AG08396 (cell line): ENCODE data around the gene FAM193B.
A peak's percentile ranks its signal among the peaks of the same experiment; 100 is the strongest.
"Not testable (repeated sequence)": the region's sequence is repeated elsewhere in the genome, so short reads cannot be mapped to it uniquely, and the experiment has no call there.

ENCODE experiments used
- DNase-seq: peaks from one replicate; pipeline ENCODE4 v3.0.0; 2012; ENCODE audit warnings: low spot score, mixed read lengths

Gene FAM193B

DNA sequence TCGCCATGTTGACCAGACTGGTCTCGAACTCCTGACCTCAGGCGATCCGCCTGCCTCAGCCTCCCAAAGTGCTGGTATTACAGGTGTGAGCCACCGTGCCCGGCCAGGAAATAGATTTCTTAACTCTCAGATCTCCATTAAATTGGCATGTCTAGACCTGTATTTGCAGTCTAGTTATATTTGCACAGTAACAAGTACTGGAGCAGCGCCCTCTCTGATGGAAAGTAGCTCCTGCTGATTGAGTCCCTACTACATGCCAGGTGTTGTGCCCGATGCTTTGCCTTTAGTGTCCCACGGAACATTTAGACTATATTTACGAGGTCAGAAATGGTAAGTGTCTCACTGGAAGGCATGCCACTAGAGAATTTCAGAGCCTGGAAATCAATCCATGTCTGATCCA is 21.8 kb upstream of the FAM193B start:
- DNase-seq: no peak

DNA sequence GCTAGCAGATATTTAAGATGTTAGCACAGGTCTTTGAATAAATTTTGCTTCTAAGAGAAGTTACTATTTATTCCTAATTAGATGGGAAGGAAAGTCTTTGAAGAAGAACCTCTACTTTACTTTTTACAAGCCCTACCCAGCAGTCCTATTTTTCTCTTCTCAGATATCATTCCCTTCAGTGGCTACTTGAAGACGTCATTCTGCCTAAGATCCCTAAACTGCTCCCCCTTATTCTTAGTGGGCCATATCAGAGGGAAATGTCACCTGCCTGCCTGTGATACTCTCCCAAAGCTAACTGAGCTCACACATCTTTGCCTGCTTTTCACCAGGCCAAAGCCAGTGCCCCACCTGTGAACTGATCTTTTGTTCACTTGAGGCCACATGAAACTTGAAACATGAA is 21.1 kb upstream of the FAM193B start:
- DNase-seq: no peak

DNA sequence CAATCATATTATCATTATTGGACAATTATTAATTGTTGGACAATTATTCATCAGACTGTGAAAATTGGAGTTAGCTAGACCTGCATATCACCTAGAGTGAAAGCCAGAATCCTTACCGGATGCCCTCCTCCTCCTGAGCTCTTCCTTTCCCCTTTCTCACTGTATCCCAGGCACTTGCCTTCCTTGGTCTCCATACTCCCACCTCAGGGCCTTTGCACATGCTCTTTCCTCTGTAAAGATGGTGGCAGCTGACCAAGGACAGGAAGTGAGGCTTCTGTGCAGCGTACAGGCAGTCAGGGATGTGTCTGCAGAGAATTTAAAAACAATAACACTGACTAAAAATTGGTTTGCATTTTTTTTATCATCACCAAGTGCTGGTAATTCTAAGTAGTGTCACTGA is 15.5 kb upstream of the FAM193B start:
- no peak for DNase-seq

DNA sequence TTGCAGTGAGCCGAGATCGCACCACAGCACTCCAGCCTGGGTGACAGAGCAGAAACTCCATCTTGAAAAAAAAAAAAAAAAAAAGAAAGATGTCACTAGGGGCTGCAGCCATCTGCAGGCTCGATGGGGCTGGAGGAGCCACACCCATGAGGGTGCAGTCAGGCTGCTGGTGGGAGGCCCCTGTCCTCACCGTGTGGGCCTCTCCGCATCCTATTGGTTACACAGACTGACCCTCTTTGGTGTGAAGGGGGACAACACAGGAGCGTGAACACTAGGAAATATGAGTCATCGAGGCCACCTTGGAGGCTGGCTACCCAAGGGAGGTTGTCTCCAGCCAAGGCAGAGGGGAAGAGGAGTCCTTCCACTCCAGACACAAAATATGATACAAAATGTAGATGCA is 14.0 kb upstream of the FAM193B start:
- DNase-seq: no peak

DNA sequence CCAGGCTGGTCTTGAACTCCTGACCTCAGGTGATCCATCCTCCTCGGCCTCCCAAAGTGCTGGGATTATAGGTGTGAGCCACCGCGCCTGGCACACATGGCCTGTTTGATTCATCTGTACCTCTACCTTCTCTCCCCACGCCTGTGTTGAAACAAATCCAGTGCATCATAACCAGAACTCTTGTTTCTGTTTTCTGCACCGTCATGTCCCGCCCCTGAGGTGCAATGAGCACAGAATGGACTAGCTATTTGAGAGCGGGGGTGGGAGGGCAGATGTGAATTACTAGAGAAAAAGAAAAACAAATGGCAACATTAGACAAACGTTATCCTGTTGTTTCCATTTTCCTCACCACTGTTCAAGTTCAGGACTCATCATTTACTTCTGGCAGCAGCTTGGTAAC is 10.7 kb upstream of the FAM193B start:
- DNase-seq: no peak

DNA sequence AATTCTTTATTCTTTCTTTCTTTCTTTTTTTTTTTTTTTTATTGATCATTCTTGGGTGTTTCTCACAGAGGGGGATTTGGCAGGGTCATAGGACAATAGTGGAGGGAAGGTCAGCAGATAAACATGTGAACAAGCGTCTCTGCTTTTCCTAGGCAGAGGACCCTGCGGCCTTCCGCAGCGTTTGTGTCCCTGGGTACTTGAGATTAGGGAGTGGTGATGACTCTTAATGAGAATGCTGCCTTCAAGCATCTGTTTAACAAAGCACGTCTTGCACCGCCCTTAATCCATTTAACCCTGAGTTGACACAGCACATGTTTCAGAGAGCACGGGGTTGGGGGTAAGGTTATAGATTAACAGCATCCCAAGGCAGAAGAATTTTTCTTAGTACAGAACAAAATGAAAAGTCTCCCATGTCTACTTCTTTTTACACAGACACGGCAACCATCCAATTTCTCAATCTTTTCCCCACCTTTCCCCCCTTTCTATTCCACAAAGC is 5.1 kb upstream of the FAM193B start:
- DNase-seq: not testable (repeated sequence)

DNA sequence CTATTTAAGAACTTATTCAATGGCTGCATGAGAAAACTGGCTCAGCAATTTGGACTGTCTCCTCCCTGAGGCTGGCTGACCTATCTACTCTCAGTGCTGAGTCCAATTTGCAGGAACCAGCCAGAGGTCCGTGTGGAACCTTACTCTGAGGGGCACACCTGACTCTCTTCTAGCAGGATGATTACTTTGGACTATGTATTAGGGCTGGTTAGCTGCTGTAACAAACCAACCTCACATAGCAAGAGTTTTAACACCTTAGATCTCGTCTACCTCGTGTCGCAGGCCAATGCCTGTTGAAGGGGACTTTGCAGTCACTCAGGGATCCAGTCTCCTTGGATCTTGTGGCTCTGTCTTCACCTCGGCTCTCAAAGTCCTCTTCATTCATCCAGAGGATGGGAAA is 3.4 kb upstream of the FAM193B start:
- no peak for DNase-seq

DNA sequence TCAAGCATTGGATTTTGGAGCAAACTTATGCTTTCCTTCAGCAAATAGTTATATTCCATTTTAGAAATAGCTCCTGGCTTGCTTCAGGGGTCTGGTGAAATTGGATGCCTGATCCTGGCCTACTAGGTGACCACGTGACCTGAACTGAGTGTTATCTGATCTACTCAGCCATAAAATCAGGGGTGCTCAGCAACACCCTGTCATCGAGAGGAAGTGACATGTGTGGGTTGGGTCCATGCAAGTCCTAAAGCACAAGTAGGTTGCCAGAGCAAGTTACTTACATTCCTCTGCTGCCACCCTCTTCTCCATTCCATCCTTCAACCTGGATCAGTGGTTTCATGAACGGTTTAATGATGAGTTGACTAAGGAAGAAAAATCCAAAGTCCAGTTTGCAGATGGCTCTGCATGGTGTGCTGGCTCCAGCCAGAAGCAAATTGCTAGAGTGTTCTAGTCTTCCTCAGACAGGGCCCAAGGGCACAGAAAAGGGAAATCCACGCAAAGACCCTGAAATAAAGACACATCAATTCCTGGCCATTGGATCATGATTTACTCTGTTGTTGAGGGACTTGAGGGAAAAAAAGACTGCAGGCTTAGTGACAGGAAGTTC is 2.8 kb upstream of the FAM193B start:
- no peak for DNase-seq

DNA sequence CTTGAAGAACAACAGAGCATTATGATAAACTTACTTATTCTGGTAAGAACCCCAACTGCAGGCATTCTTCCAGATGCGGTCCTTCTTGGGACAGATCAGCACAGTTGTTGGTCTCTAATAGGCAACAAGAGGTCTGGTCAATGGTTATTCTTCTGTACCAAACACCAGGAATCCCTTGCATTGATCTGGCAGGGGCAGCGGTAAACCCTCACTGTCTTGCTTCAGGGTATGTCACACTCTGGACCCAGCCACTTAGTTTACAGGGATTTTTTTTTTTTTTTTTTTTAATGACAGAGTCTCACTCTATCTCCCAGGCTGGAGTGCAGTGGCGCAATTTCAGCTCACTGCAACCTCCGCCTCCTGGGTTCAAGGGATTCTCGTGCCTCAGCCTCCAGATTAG is 1.3 kb upstream of the FAM193B start:
- DNase-seq: no peak

DNA sequence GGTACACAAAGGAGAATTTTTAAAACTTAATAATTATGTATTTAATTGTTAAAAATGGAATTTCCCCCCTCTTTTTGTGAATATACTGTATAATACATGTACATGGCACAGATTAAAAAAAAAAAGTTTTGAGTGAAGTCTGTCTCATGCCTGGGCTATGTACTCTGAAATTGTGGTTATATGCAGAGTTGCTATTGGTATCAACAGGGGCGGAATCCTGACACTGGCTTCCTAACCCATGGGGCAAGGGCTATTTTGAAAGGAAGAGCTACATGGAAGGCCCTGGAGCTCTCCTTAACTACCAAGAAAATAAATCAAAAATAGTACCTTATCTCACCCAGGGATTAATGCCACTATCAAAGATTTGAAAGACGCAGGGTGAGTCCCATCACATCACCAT is 865 bp upstream of the FAM193B start:
- DNase-seq: no peak

DNA sequence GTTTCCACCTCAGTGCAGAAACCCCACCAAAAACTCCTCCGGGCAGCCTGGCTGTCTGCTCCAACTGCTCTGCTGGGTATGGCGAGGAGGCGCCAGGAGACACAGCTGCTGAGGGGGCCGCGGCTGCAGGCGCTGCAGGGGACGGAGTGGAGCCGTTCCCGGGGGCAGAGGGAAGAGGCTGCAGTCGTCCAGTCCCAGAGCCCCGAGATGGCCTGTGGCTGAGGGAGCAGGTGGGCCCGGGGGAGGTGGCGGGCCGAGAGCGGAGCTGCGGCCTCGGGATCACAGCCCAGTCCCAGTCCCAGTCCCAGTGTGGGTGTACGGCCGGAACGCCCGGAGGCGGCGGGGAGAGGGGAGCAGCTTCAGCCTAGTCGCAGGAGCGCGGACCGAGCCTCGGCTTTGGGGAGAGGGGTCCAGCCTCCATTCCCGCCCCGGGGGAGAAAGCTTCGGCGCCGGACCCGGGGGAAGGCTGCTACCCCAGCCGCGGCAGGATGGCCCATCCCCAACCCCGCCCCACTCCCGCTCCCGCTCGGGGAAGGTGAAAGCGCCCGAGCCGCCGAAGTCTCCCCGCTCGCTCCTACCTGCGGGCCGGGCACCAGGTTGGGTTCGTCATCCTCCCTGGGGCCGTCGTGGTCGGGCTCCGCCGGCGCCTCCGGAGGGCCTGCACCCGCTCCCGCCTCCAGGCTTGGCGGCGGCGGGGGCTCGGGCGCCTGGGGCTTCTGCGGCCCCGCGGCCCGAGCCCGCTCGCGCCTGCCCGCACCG is 513 bp downstream of the FAM193B start:
- peak; percentile 71 for DNase-seq

DNA sequence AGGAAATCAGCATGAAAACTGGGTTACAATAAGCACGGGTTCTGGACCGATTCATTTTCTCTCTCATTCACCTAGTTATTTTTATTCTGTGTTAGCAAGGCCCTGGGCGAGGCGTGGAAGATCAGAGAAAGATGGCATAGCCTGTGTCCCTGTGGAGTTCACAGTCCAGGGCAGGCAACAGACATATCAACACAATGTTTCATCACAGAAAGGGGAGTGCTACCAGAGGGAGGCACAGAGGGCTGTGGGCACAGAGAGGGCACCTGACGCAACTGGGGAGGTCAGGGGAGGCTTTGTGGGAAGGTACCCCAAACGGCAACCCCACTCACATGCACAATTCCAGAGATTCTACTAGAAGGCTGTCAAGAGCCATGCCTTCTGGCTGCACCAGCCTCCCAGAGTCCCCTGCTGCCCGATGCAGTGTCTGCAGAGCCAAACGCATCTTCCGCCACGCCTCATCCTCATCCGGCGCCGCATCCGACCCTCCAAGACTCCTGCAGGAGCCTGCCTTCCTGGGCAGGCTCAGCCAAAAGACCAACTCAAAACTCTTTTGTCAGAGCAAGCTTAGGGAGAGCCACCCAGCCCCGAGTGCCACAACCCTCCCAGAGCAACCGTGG is 1.4 kb downstream of the FAM193B start:
- peak; percentile 53 for DNase-seq

DNA sequence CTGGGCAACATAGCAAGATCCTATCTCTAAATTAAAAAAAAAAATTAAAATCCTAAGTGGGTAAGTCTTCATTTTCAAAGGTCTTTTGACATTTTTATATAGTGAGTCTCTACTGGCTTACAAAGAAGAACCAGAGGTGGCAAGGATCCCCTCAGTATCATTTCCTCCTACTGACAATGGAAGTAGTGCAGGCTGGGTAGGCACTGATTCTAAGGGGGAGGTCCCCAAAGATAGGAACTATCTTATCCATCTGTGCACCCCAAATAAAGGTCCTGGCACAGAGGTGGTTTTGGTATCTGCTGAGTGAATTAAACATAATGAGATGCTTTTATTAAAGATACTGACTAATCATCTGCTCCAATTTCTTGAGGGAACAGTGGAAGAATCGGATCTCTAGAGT is 4.2 kb downstream of the FAM193B start:
- DNase-seq: no peak

DNA sequence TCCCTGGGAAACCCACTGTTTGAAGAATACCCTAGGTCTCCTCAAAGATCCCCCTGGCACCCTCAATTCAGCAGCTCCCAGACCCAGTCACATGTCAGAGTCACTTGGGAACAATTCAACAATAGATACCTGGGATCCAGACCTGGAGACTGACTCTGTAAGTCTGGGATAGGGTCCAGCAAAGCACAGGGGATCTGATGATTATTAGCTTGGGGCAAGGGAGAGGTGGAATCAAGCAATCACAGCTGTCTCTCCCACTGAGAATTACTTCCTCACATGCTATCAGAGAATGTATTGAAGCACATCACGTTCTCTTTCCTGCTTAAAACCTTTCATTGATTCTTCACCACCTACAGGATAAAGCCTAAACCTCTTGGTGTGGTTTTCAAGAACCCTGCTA is 5.9 kb downstream of the FAM193B start:
- DNase-seq: no peak

DNA sequence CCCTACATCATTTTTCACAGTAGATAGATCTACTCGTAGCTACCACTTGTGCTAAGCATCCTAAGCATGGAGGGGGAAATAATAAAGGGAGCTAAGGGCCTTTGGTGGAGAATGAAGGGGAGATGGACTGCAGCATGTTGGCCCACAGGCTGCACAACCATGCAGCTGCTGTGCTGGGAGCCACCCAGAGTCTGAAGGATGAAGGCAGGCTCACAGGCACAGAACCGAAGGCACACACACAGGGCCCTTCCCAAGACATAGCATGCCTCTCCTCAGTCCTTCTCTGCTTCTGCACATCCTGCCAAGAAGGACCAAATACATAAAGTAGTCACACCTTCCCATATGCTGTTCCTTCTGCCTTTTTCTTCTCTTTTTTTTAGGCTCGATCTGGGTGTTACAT is 6.6 kb downstream of the FAM193B start:
- no peak for DNase-seq

DNA sequence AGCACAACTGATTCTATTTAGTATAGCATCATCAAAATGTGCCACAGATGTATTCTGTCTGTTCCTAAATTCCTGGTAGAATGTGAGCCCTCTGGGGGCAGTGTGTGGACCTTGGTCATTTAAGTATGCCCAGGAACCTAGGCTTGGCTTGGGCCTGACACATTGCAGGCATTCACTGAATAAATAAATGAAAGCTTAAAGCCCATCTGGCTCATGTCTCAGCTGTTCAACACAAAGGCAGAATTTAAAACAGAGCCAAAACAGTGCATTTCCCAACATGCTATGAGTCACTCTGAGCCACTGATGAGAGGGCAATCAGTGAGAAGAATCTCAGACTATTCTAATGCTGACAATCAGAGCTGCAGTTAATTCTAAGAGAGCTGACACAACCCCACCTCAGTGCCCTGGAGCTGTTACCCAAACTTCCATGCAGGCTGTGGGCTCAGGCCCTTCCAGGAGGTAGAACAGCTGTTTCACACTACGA is 8.1 kb downstream of the FAM193B start:
- peak; percentile 89 for DNase-seq

DNA sequence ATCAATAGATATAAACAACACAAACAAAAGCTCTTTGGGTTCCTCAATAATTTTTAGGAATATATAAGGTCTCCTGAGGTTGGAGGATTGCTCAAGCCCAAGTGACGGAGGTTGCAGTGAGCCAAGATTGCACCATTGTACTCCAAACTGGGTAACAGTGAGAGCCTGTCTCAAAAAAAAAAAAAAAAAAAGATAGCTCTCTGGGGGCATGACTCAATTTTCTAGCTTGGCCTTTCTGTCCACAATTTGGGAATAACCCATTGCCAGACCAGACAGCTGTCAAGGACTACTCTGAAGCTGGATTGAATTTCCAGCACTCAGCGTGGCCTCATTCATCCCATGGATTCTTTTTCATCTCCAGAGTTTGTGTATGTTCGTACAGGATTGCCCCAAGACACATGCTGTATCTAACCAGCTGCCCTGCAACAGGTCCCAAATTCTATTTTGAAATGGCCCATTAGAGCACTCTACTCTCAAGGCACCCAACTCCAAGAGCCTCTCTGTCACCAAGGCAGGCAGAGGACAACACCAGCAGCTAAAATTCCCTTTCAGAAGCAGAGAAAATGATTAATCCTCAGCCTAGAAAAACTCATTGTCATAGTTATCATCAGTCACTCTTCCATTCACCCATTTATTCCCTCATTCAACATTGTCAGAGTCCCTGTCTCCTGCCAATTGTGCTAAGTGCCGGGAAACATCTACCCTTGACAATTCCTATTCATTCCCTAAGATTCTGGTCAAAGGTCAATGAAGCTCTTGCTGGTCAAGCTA is 8.7 kb downstream of the FAM193B start:
- DNase-seq: peak; percentile 53

DNA sequence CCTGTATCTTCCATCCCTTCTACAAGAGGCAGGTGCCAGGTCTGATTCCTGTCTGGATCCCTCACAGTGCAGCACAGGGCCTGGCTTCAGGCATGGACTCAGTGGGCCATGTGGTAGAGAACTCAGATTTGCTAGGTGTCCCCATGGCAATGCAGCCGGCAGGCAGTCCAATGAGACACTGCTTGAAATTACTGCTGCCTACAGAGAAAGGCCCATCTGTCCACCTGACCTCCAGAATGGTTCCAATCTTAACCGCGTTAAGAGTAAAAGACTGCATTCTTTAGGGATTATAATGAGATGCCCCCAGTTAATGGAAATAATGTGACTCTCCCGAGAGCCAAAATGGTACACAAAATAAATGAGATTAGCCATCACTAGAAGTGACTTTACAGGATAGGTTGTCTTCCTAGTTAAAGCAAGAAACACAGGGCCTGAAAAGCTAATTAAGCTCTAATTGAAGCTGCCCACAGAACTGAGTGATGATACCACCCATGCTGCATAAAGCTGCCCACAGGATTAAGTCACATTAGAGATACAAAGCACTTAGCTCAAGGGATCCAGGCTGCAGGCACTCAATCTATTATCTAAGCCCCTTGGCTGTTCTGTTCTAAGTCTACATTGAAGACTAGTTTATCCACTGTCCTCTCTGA is 11.4 kb downstream of the FAM193B start:
- DNase-seq: no peak

DNA sequence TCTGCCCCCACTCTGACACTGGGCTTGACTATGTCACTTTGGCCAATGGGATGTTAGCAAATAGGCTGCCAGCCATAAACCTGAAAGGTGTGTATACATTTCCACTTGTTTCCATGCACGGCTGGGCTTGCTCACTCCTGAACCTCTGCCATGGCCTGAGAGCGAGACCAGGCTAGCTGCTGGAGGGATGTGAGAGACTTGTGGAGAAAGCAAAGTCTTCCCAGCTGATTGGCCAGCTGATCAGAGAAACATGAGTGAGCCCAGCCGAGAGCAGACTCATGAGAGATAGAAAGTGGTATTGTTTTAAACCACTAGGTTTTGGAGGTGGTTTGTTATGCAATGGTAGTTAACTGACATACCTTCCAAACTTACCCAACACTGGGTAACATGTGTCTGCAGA is 13.9 kb downstream of the FAM193B start:
- DNase-seq: no peak

DNA sequence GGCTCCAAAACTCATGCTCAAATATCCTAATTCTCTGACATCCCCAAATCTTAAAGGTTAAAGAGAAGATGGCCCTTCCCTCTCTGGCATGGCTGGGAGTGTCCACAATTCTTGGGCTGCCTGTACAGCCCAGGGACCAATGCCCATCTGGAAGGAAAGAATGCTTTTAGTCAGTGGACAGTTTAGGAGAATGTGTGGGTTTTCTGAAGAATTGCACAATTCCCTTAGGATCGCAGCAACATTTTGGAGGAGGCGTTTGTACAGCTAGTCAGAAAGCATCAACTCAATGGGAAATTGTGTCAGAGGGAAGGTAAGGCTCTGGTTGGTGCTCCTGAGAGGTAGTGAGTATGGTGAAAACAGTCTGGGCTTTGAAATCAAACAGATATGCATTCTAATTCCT is 15.0 kb downstream of the FAM193B start:
- DNase-seq: peak; percentile 70

DNA sequence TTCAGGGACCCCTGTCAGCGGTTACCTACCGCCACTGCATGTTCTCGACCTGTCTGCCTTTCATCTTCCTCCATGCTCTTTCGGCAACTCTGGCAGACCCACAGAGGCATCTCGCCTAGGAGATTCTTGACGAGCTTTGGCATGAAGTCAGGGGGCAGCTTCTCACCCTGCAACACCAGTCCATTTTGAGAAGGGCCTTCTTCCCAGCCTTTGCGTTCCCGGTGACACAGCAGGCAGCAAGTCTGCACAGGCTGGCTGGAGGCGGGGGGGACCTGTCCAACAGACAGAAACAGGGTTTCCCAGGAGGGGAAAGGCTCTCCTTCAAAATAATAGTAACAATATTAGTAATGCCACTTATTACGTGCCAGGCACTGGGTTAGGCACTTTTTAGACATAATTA is 15.5 kb downstream of the FAM193B start:
- DNase-seq: no peak
